ENCODE measurements around the gene CLEC4D. TPM values are rescaled to one million over a fixed set of nuclear protein-coding genes. Genes with fewer than 3 reads are reported as not detected.

CLEC4D gene
- under 1 TPM in 1 of 2 donors, not detected in 1; 0.66 TPM for total RNA-seq
- not detected for polyA plus RNA-seq (2013, experiment 1 of 2)
- not detected for polyA plus RNA-seq (2013, experiment 2 of 2)
- long read RNA-seq, experiment 1: 0 reads
- long read RNA-seq, experiment 2, partial matches to known transcripts: 0 of 1 reads
- long read RNA-seq, experiment 2, other reads (novel, unspliced or antisense): 1 of 1 reads
- long read RNA-seq, experiment 3: 0 reads
- long read RNA-seq, experiment 4: 0 reads

DNA sequence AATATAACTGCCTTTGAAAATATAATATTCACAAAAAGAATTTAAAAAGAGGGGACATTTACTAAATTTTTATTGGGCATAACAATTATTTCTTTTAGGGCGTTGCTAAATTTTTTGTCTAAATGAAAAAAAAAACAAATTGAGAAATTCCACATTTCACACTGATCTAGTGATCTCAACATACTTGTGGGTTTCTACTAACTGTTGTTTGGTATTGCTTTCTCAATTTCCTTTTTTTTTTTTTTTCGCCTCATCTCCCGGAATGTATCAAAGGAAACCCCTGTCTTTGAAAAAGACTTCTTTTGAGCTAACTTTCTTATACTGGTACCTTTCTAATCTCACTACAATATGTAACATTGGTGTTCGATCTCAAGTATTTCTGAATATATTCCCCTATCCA lies at the start of gene CLEC4D:
TSS of gene CLEC4D (plus strand) at position 248 of the 400 bp plus-strand sequence. CDS start 230 bp downstream, outside the sequence.
- Histone ChIP-seq H3K27ac (ENCODE audit: low read depth, low read length) (no peak within 1 kb of the TSS), H3K4me1 (ENCODE audit: control insufficient read depth, insufficient read depth, low read length) (no peaks in the 10 kb centered on the region), H3K9me3 (ENCODE audit: control insufficient read depth, low read length) (no peaks in the 10 kb centered on the region), H3K36me3 (ENCODE audit: control insufficient read depth, insufficient read depth, low read length) (no peaks in the 10 kb centered on the region), H3K4me3 (ENCODE audit: low read length) (no peak within 1 kb of the TSS), H3K27me3 (ENCODE audit: control insufficient read depth, insufficient read depth, low read length, poor library complexity, severe bottlenecking) (no peaks in the 10 kb centered on the region), H3K9ac (ENCODE audit: extremely low read depth, low read length, poor library complexity, severe bottlenecking) (no peak within 1 kb of the TSS)
- H3K4me1 Mint-ChIP-seq: peaks cover 16% of the 10 kb centered on the region
- no peaks in the 10 kb centered on the region for H3K9me3 Mint-ChIP-seq
- no peak for DNase-seq
- H3K27me3 Mint-ChIP-seq (ENCODE audit: insufficient read depth): no peaks in the 10 kb centered on the region
- H3K4me3 Mint-ChIP-seq: no peak within 1 kb of the TSS
- H3K36me3 Mint-ChIP-seq (ENCODE audit: low read depth): no peaks in the 10 kb centered on the region
- TF ChIP-seq, protein P1, sequence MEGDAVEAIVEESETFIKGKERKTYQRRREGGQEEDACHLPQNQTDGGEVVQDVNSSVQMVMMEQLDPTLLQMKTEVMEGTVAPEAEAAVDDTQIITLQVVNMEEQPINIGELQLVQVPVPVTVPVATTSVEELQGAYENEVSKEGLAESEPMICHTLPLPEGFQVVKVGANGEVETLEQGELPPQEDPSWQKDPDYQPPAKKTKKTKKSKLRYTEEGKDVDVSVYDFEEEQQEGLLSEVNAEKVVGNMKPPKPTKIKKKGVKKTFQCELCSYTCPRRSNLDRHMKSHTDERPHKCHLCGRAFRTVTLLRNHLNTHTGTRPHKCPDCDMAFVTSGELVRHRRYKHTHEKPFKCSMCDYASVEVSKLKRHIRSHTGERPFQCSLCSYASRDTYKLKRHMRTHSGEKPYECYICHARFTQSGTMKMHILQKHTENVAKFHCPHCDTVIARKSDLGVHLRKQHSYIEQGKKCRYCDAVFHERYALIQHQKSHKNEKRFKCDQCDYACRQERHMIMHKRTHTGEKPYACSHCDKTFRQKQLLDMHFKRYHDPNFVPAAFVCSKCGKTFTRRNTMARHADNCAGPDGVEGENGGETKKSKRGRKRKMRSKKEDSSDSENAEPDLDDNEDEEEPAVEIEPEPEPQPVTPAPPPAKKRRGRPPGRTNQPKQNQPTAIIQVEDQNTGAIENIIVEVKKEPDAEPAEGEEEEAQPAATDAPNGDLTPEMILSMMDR (conservative IDR thresholded peaks at IDR 0.05): no peak
- 95 to 100% methylated on average over 1 to 3 of the region's 4 CpGs for WGBS, 2 experiments (ENCODE audit: insufficient coverage in 1 of 2, insufficient read length in 1 of 2)
- H3K27ac Mint-ChIP-seq: no peak within 1 kb of the TSS

DNA sequence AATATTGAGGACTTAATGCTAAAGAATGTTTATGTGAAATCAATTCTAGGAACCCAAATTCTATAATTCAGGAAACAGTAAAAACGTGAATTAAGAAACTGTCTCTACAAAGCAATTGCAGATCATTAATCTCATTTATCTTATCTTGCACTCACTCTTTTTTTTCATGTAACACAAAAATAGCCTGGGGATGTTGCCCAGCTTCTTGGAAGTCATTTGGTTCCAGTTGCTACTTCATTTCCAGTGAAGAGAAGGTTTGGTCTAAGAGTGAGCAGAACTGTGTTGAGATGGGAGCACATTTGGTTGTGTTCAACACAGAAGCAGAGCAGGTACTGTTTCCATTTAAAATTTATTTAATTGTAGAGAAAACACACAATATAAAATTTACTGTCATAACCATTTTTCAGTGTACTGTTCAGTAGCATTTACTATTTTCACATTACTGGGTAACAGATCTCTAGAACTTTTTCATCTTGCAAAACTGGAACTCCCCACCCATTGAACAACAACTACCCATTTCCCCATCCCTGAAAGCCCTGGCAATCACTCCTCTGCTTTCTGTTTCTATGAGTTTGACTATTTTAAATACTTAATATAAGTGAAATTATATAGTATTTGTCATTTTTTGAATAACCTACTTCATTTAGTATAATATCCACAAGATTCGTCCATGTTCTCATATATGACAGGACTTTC lies 47.9 kb upstream of the CLEC4D start:
- H3K27ac Mint-ChIP-seq: no peak overlapping the region
- peaks cover 11% of the 10 kb centered on the region for H3K36me3 Mint-ChIP-seq (ENCODE audit: low read depth)
- H3K4me1 Mint-ChIP-seq: peaks cover 14% of the 10 kb centered on the region
- no peaks in the 10 kb centered on the region for H3K4me1 ChIP-seq (ENCODE audit: control insufficient read depth, insufficient read depth, low read length)
- no peaks in the 10 kb centered on the region for H3K36me3 ChIP-seq (ENCODE audit: control insufficient read depth, insufficient read depth, low read length)
- H3K9ac ChIP-seq (ENCODE audit: extremely low read depth, low read length, poor library complexity, severe bottlenecking): no peak overlapping the region
- WGBS, 2 experiments (ENCODE audit: insufficient coverage in 1 of 2, insufficient read length in 1 of 2): 0% methylated on average over 1 to 2 of the region's 2 CpGs
- TF ChIP-seq, protein P1 (conservative IDR thresholded peaks at IDR 0.05): no peak
- H3K27me3 ChIP-seq (ENCODE audit: control insufficient read depth, insufficient read depth, low read length, poor library complexity, severe bottlenecking): no peaks in the 10 kb centered on the region
- no peak overlapping the region for H3K27ac ChIP-seq (ENCODE audit: low read depth, low read length)
- H3K9me3 ChIP-seq (ENCODE audit: control insufficient read depth, low read length): peaks cover 10% of the 10 kb centered on the region
- no peak overlapping the region for H3K4me3 Mint-ChIP-seq
- H3K27me3 Mint-ChIP-seq (ENCODE audit: insufficient read depth): no peaks in the 10 kb centered on the region
- H3K9me3 Mint-ChIP-seq: peaks cover 25% of the 10 kb centered on the region
- H3K4me3 ChIP-seq (ENCODE audit: low read length): no peak overlapping the region
- DNase-seq: no peak

DNA sequence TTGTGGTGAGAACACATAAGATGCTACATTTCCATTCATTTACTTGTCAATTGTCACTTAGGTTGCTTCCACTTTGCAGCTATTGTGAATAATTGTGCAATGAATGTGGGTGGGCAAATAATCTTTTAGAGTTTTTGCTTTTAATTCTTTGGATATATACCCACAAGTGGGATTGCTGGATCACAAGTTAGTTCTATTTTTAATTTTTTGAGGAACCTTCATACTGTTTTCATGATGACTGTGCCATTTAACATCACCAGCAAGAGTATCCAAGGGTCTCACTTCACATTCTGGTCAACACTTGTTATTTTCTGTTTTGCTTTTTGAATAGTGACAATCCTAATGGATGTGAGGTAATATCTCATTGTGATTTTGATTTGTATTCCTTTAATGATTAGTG lies 47.1 kb upstream of the CLEC4D start:
- Histone ChIP-seq H3K9me3 (ENCODE audit: control insufficient read depth, low read length) (peaks cover 10% of the 10 kb centered on the region), H3K36me3 (ENCODE audit: control insufficient read depth, insufficient read depth, low read length) (no peaks in the 10 kb centered on the region), H3K4me3 (ENCODE audit: low read length) (no peak overlapping the region), H3K4me1 (ENCODE audit: control insufficient read depth, insufficient read depth, low read length) (no peaks in the 10 kb centered on the region), H3K27ac (ENCODE audit: low read depth, low read length) (no peak overlapping the region), H3K9ac (ENCODE audit: extremely low read depth, low read length, poor library complexity, severe bottlenecking) (no peak overlapping the region), H3K27me3 (ENCODE audit: control insufficient read depth, insufficient read depth, low read length, poor library complexity, severe bottlenecking) (no peaks in the 10 kb centered on the region)
- H3K4me3 Mint-ChIP-seq: no peak overlapping the region
- H3K36me3 Mint-ChIP-seq (ENCODE audit: low read depth): peaks cover 11% of the 10 kb centered on the region
- peaks cover 25% of the 10 kb centered on the region for H3K9me3 Mint-ChIP-seq
- no peak overlapping the region for H3K27ac Mint-ChIP-seq
- no peaks in the 10 kb centered on the region for H3K27me3 Mint-ChIP-seq (ENCODE audit: insufficient read depth)
- peaks cover 12% of the 10 kb centered on the region for H3K4me1 Mint-ChIP-seq
- no peak for DNase-seq
- TF ChIP-seq, protein P1 (conservative IDR thresholded peaks at IDR 0.05): no peak

All from endodermal cell (in vitro differentiated cells).